Left ventricle myocardium inferior (tissue), 1 donor: ENCODE data around the gene COL4A5. TPM values are rescaled to one million over a fixed set of nuclear protein-coding genes. Genes with fewer than 3 reads are reported as not detected.
A peak's percentile ranks its signal among the peaks of the same experiment; 100 is the strongest.
"Not testable (repeated sequence)": the region's sequence is repeated elsewhere in the genome, so short reads cannot be mapped to it uniquely, and the experiment has no call there.

Experiments
- DNase-seq: peaks from one replicate; pipeline ENCODE4 v3.0.0-alpha.2; 2020
- H3K27ac ChIP-seq: fragments of 200-600 bp; replicated peaks from 2 replicates; pipeline ENCODE4 v1.8.0; 2021
- H3K27me3 ChIP-seq: fragments of 200-600 bp; 2 replicates; pipeline ENCODE4 v1.8.0; 2021; ENCODE audit warnings: low read depth
- H3K36me3 ChIP-seq: fragments of 200-600 bp; 2 replicates; pipeline ENCODE4 v1.8.0; 2021
- H3K4me1 ChIP-seq: fragments of 200-600 bp; 2 replicates; pipeline ENCODE4 v1.8.0; 2021
- H3K4me3 ChIP-seq: fragments of 200-600 bp; 2 replicates; pipeline ENCODE4 v1.8.0; 2021; ENCODE audit warnings: mild to moderate bottlenecking, moderate library complexity
- H3K9me3 ChIP-seq: fragments of 200-600 bp; replicated peaks from 2 replicates; pipeline ENCODE4 v1.8.0; 2021
- intact Hi-C: fragments of 100-400 bp; cut with micrococcal nuclease; formaldehyde crosslinking; loops from one replicate; pipeline ENCODE4 v1.11.0; 2022
- total RNA-seq: library from RNA; stranded (reverse); fragmentation: NEBNext Ultra II Directional; extraction: Animal tissue kit (Norgen Biotek cat#: 25700); gene quantifications from one replicate; pipeline ENCODE4 v1.2.1, GENCODE V29; 2021
- TF ChIP-seq, protein P1 (sequence below): fragments of 200-600 bp; IDR thresholded peaks from 2 replicates; pipeline ENCODE4 v1.8.0; 2021; ENCODE audit warnings: antibody characterized with exemption, mild to moderate bottlenecking, borderline replicate concordance
- donor health status: DM: no; HTN: yes; CAD: no; lungs with severe emphysema.

COL4A5 gene
- total RNA-seq, 1 donor from 2014 or later = 10.8 TPM

DNA sequence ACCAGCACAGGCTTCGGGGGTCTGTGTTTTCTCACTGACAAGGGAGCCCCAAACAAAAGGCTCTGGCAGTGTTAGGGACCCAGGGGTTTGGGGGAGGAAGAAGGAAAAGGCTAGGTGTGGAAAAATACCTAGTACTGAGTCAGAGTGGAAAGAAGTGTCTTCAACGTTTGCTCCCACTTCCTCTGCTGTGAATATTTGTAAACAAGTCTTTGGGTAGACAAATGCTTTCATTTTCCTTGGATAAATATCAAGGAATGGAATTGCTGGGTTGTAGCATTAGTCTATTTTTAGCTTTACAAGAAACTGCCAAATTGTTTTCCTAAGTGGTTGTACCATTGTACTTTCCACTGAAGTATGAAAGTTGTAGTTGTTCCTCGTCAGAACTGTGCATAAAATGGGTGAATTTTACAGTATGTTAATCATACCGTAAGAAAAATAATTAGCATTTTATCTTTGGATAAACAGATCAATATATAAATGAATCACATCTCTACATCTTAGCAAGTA, 17.4 kb downstream of the COL4A5 start:
- H3K9me3 ChIP-seq = no peaks in the 10 kb centered on the region
- no peaks in the 10 kb centered on the region for H3K27me3 ChIP-seq
- H3K4me3 ChIP-seq = peak overlapping the region; percentile 27
- DNase-seq = no peak
- no peaks in the 10 kb centered on the region for H3K36me3 ChIP-seq
- peak overlapping the region; percentile 40 for H3K27ac ChIP-seq
- no peaks in the 10 kb centered on the region for H3K4me1 ChIP-seq
- intact Hi-C loops = no loop called here
- TF ChIP-seq, protein P1, sequence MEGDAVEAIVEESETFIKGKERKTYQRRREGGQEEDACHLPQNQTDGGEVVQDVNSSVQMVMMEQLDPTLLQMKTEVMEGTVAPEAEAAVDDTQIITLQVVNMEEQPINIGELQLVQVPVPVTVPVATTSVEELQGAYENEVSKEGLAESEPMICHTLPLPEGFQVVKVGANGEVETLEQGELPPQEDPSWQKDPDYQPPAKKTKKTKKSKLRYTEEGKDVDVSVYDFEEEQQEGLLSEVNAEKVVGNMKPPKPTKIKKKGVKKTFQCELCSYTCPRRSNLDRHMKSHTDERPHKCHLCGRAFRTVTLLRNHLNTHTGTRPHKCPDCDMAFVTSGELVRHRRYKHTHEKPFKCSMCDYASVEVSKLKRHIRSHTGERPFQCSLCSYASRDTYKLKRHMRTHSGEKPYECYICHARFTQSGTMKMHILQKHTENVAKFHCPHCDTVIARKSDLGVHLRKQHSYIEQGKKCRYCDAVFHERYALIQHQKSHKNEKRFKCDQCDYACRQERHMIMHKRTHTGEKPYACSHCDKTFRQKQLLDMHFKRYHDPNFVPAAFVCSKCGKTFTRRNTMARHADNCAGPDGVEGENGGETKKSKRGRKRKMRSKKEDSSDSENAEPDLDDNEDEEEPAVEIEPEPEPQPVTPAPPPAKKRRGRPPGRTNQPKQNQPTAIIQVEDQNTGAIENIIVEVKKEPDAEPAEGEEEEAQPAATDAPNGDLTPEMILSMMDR = no peak

DNA sequence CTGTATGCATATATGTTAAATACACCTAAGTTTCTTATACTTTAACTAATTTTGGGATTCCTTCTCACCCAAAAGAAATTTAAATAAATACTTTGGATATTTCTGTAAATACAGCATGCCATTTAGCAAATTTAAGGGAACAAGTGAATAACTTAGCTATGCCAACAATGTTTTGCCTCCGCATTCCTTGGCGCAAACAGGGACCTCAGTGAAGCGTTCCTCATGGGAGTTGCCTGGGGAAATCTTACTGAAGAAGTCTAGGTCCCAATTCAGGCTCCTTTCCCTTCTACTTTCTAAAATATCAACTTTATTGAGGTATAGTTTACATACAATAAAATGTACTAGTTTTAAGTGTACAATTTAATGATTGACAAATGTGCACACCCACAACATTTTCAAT, 25.0 kb downstream of the COL4A5 start:
- intact Hi-C loops = no loop called here

DNA sequence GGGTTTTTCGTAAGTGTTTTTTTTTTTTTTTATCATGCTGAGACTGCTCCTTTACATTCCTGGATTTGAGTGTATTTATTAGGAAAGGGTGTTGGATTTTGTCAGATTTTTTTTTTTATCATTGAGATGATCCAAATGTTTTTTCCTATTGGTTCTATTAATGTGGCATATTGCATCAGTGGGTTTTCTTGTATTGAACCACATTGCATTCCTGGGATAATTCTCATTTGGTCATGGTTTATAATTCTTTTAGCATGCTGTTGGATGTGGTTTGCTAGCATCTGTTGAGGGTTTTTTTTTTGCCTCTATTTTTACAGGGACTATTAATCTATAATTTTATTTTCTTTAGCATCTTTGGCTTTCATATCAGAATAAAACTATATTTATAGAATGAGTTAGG, 28.8 kb downstream of the COL4A5 start:
- no peak overlapping the region for H3K4me3 ChIP-seq
- H3K27me3 ChIP-seq = no peaks in the 10 kb centered on the region
- H3K9me3 ChIP-seq = no peaks in the 10 kb centered on the region
- DNase-seq = no peak
- no peaks in the 10 kb centered on the region for H3K36me3 ChIP-seq
- intact Hi-C loops = no loop called here
- no peak overlapping the region for H3K27ac ChIP-seq
- TF ChIP-seq, protein P1 = no peak
- H3K4me1 ChIP-seq = no peaks in the 10 kb centered on the region

More for the DNA sequence above, 25.0 kb downstream of the COL4A5 start:
- Histone ChIP-seq H3K4me1 (no peaks in the 10 kb centered on the region), H3K9me3 (no peaks in the 10 kb centered on the region), H3K4me3 (no peak overlapping the region), H3K27ac (no peak overlapping the region), H3K36me3 (no peaks in the 10 kb centered on the region), H3K27me3 (no peaks in the 10 kb centered on the region)
- TF ChIP-seq, protein P1 = no peak
- DNase-seq = no peak

DNA sequence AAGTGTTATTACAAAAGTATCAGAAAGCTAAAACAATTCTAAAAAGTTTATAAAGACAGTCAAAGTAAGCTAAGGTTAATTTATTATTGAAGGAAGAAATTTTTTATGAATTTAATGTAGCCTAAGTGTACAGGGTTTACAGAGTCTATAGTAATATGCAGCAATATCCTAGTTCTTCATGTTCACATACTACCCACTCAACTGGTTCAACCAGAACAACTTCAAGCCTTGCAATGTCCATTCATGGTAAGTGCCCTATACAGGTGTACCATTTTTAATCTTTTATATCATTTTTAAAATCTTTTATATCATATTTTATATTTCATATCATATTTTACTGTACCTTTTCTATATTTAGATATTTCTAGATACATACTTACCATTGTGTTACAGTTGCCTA, 34.3 kb downstream of the COL4A5 start:
- Histone ChIP-seq H3K4me3 (no peak overlapping the region), H3K9me3 (no peaks in the 10 kb centered on the region), H3K27me3 (no peaks in the 10 kb centered on the region), H3K4me1 (no peaks in the 10 kb centered on the region), H3K27ac (no peak overlapping the region), H3K36me3 (no peaks in the 10 kb centered on the region)
- intact Hi-C loops = no loop called here
- DNase-seq = no peak
- TF ChIP-seq, protein P1 = no peak

DNA sequence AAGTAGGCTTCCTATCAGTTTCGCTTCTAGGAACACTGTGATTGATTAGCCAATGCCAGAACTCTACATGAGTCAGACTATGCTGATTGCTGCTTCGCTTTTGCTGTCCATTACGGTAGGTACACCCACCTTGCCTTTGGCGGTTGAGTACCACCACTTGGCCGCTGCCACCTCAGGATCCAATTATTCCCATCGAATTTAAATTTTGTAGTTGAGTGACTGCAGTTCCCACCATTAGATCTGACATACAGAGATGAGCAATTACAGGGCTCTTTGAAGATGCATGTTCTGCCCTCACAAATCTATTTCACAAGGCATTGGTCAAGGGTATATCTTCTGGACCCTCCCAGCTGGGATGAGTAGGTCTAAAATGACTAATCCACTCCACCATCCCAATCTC, 41.9 kb downstream of the COL4A5 start:
- H3K27ac ChIP-seq, H3K9me3 ChIP-seq, DNase-seq, H3K4me1 ChIP-seq, H3K4me3 ChIP-seq, H3K27me3 ChIP-seq, H3K36me3 ChIP-seq, intact Hi-C loops: not testable (repeated sequence)

DNA sequence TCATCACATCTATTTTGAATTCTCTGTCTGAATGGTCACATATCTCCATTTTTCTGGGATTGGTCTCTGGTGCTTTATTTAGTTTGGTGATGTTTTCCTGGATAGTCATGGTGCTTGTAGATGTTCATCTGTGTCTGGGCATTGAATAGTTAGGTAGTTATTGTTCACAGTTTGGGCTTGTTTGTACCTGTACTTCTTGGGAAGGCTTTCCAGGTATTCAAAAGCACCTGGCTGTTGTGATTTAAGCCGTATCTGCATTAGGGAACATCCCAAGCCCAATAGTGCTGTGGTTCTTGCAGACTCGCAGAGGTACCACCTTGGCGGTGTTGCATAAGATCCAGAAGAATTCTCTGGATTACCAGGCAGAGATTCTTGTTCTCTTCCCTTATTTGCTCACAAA, 44.6 kb downstream of the COL4A5 start:
- Histone ChIP-seq H3K27ac (no peak overlapping the region), H3K4me1 (no peaks in the 10 kb centered on the region), H3K27me3 (no peaks in the 10 kb centered on the region), H3K36me3 (no peaks in the 10 kb centered on the region), H3K4me3 (no peak overlapping the region), H3K9me3 (no peaks in the 10 kb centered on the region)
- TF ChIP-seq, protein P1 = no peak
- DNase-seq = no peak
- intact Hi-C loops = no loop called here
